HG02588 (cell line): ENCODE measurements around the gene OR1E1.
"Not testable (repeated sequence)": the region's sequence is repeated elsewhere in the genome, so short reads cannot be mapped to it uniquely, and the experiment has no call there.

Experiments
- ATAC-seq: cut with Tn5 transposase; IDR thresholded peaks from one replicate; pipeline ENCODE4 v1.9.1; 2021; ENCODE audit warnings: mild to moderate bottlenecking, moderate library complexity; ENCODE audit not compliant: unreplicated experiment

The OR1E1 gene

GRCh38 chr17:3398310-3398709 is at the start of gene OR1E1:
OR1E1 (minus strand) TSS chr17:3398410; CDS start chr17:3398410, 0 bp downstream.
- no peak for ATAC-seq

DNA sequence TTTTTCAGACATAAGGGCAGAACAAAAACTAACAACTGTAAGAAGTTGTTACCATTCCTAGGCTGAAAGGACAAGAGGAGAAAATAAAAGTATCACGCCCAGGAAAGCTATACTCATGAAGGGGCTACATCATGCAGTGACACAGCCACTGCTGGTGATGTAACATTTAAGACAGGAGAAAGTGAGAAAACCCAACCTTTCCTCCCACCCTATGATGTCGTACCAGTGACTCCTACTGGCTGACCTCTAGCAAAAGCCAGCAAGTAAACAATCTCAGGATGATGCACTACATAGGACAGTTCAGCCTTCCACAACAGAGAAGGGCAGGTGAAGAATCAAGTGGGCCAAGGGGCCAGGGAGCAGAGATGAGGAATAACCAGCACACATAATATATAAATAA is 49.4 kb upstream of the OR1E1 start:
- ATAC-seq = no peak

GRCh38 chr17:3440451-3440850 is 42.2 kb upstream of the OR1E1 start:
- no peak for ATAC-seq

DNA sequence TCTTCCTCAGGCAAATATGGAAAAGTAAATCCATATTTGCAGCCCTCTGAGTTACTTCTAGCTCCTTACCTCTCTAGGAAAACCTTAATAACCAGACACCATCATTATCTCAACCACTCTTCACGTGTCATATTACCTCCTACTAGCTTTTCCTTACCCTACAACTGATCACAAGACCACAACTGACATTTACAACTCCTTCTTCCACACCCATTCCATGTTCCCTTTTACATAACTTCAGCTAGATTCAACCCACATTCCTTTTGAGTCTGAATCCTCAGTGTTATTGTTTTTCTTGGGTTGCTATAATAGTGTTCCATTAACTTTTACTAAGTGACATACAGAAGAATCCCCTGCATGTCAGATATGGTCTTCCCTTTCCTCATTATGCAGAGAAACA is 40.2 kb upstream of the OR1E1 start:
- no peak for ATAC-seq

- ATAC-seq = no peak
Measured at GRCh38 chr17:3433741-3434140, 35.5 kb upstream of the OR1E1 start, which contains the start of gene OR1E2. OR1E2 (minus strand) TSS chr17:3433841; CDS start chr17:3433841, 0 bp downstream.

DNA sequence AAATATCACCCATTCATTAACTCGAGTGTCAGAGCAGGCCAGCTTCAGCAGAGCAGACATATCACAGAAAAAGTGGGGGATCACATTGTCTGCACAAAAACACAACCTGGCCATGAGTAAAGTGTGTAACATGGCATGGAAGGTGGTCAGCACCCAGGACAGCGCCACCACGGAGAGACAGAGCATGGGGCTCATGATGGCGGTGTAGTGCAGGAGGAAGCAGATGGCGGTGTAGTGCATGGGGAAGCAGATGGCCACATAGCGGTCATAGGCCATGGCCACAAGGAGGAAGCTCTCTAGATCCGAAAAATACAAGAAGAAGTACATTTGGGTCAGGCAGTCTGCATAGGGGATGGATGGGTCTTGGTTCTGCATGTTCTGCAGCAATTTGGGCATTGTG is 35.0 kb upstream of the OR1E1 start:
- not testable (repeated sequence) for ATAC-seq

DNA sequence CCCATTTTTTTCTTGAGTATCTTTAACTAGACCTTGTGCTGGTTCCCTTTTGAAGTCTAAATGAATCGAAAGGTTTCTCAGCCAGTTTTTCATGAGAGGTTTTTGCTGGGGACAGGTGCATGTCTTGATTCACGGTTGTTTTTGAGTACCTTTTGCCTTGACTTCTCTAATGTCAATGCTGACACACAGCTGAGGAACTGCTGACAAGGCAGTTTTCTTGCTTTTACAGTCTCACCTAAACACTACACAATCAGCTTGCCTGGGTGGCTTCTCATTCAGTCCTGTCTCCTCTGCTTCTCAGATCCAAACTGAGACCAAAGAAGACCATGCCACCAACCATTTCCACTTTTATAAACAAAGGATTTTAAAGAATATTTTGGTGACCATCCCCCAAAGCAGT is 20.0 kb upstream of the OR1E1 start:
- no peak for ATAC-seq

DNA sequence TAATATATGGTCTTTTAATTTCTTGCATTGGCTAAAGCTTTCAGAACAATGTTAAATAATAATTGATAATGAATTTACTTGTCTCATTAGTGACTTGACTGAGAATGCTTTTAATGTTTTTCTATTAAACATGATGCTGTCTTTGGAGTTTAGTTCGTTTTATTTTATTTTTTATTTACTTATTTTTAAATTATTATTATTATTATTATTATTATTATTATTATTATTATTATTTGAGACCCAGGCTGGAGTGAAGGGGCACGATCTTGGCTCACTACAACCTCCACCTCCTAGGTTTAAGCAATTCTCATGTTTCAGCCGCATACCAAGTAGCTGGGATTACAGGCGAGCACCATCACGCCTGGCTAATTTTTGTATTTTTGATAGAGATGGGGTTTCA is 17.4 kb upstream of the OR1E1 start:
- ATAC-seq = no peak

GRCh38 chr17:3412216-3412615 is 14.0 kb upstream of the OR1E1 start:
- not testable (repeated sequence) for ATAC-seq

DNA sequence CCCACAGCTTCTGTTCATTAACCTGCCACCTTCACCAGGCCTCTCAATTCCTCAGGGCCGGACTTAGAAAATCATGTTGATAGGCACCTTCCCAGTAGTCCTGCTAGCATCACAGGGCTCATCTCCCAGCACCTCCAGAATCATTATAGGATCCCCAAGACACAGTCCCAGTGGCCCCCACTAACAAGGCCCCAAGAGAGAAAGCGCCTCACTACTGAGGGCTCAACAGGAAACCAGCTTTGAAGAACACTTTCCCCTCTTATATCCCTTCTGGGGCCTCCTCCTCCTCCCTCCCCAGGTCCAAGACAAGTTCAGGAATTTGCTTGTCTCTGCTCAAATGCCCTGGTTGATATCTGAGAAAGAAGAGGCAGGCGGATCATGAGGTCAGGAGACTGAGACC is 12.9 kb upstream of the OR1E1 start, which contains the start of gene OR3A3:
OR3A3 (plus strand) TSS at position 301 of the 400 bp plus-strand sequence.
- ATAC-seq = no peak

- not testable (repeated sequence) for ATAC-seq
Measured at GRCh38 chr17:3403856-3404255, 5.6 kb upstream of the OR1E1 start.

GRCh38 chr17:3401786-3402185 is 3.6 kb upstream of the OR1E1 start:
- no peak for ATAC-seq

GRCh38 chr17:3400055-3400454 is 1.8 kb upstream of the OR1E1 start:
- ATAC-seq = no peak

GRCh38 chr17:3397801-3398200 is 409 bp downstream of the OR1E1 start:
- ATAC-seq = not testable (repeated sequence)

- no peak for ATAC-seq
Measured at GRCh38 chr17:3389791-3390190, 8.4 kb downstream of the OR1E1 start.

DNA sequence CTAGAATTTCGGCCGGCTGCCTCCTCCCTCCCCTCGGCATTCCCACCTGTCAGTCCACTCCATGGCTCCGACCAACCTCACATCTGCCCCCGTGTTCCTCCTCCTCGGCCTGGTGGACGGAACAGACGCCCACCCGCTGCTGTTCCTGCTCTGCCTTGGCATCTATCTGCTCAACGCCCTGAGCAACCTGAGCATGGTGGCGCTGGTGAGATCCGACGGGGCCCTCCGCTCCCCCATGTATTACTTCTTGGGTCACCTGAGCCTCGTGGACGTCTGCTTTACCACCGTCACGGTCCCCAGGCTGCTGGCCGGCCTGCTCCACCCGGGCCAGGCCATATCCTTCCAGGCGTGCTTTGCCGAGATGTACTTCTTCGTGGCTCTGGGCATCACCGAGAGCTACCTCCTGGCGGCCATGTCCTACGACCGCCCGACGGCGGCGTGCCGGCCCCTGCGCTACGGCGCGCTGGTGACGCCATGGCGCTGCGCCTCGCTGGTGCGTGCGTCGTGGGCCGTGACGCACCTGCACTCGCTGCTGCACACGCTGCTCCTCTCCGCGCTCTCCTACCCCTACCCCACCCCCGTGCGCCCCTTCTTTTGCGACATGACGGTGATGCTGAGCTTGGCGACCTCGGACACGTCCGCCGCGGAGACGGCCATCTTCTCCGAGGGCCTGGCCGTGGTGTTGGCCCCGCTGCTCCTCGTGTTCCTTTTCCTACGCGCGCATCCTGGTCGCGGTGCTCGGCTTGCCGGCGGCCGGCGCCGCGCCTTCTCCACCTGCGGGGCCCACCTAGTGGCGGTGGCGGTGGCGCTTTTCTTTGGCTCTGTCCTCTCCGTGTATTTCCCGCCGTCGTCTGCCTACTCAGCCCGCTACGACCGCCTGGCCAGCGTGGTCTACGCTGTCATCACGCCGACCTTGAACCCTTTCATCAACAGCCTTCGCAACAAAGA is 12.1 kb downstream of the OR1E1 start, which contains the start of gene OR3A2:
OR3A2 (minus strand) TSS at position 440 of the 948 bp plus-strand sequence.
- no peak for ATAC-seq

DNA sequence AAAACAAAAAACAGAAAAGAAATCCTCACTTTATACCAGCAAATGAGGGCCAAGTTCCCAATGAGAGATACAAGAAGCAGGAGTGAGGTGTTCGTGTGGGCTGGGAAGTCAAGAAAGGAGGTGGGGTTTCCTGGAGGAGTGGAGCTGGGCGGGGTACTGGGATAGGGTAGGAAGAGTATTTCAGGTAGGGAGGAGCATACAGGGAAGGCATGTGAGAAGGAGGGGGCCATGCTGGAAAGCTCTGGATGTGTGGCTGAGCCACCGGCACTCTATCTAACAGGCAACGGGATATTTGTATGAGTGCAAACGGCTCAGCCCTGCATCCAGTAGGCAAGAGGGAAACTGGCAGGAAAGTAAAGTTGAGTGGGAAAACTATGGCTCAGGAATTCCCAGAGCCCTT is 16.3 kb downstream of the OR1E1 start:
- ATAC-seq = no peak

DNA sequence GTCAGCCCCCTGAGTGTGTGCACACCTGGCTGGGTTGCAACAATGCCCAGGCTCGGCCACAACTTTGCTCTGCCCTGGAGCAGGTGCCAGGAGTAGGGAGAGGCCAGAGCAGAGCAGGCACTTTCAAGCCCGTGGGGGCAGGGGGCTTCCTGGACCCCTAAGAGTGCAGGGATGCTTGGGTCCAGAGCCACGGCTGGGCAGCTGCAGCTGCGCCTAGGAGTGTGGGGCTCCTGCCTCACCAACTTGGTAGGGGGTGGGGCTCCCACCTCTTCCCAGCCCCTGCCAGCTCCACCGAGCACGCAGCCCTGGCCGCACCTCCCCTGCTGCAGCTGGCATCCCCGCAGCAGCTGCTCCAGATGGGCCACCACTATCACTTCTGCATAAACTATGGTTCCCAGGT is 19.9 kb downstream of the OR1E1 start:
- ATAC-seq = no peak

DNA sequence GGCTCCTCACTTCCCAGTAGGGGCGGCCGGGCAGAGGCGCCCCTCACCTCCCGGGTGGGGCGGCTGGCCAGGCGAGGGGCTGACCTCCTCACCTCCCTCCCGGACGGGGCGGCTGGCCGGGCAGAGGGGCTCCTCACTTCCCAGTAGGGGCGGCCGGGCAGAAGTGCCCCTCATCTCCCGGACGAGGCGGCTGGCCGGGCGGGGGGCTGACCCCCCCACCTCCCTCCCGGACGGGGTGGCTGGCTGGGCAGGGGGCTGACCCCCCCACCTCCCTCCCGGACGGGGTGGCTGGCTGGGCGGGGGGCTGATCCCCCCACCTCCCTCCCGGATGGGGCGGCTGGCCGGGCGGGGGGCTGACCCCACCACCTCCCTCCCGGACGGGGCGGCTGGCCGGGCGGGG is 27.0 kb downstream of the OR1E1 start:
- ATAC-seq = not testable (repeated sequence)
